H9 (cell line): ENCODE results near the gene SLC2A10. TPM values are rescaled to one million over a fixed set of nuclear protein-coding genes. Genes with fewer than 3 reads are reported as not detected.

Experiments
- DNase-seq: peaks from one replicate; pipeline ENCODE4 v3.0.0-alpha.2; 2017
- H2AFZ ChIP-seq: one replicate; pipeline ENCODE4 v1.6.1; 2013; ENCODE audit warnings: mild to moderate bottlenecking, low read length, control low read depth, moderate library complexity
- H2AK5ac ChIP-seq: 2 replicates; pipeline ENCODE4 v1.6.1; 2013; ENCODE audit warnings: low read length, control low read depth, mixed read lengths; ENCODE audit not compliant: insufficient read length
- H2BK120ac ChIP-seq: one replicate; pipeline ENCODE4 v1.6.1; 2013; ENCODE audit warnings: low read depth, mild to moderate bottlenecking, low read length, control low read depth, inconsistent platforms; ENCODE audit not compliant: poor library complexity, severe bottlenecking
- H2BK12ac ChIP-seq: 2 replicates; pipeline ENCODE4 v1.6.1; 2013; ENCODE audit warnings: low read length, control low read depth, mixed read lengths, low read depth; ENCODE audit not compliant: insufficient read length
- H2BK15ac ChIP-seq: 2 replicates; pipeline ENCODE4 v1.6.1; 2013; ENCODE audit warnings: low read depth, low read length, control low read depth
- H2BK20ac ChIP-seq: one replicate; pipeline ENCODE4 v1.6.1; 2013; ENCODE audit warnings: low read depth, mild to moderate bottlenecking, low read length, control low read depth, inconsistent platforms; ENCODE audit not compliant: poor library complexity, severe bottlenecking
- H2BK5ac ChIP-seq: 2 replicates; pipeline ENCODE4 v1.6.1; 2013; ENCODE audit warnings: low read length, control low read depth, mixed read lengths; ENCODE audit not compliant: insufficient read length
- H3K14ac ChIP-seq: 2 replicates; pipeline ENCODE4 v1.6.1; 2013; ENCODE audit warnings: low read length, control low read depth; ENCODE audit not compliant: insufficient read depth
- H3K18ac ChIP-seq: 2 replicates; pipeline ENCODE4 v1.6.1; 2013; ENCODE audit warnings: low read depth, mild to moderate bottlenecking, mixed read lengths, low read length, control low read depth; ENCODE audit not compliant: insufficient read length
- H3K23ac ChIP-seq: 2 replicates; pipeline ENCODE4 v1.6.1; 2013; ENCODE audit warnings: low read length, control low read depth, mixed read lengths, low read depth; ENCODE audit not compliant: insufficient read length
- H3K23me2 ChIP-seq: 2 replicates; pipeline ENCODE4 v1.6.1; 2013; ENCODE audit warnings: low read depth, mild to moderate bottlenecking, mixed read lengths, low read length, control low read depth; ENCODE audit not compliant: insufficient read length, poor library complexity, severe bottlenecking
- H3K27ac ChIP-seq: 2 replicates; pipeline ENCODE4 v1.5.1; 2013; ENCODE audit warnings: low read length, control low read depth, mixed read lengths, low read depth; ENCODE audit not compliant: insufficient read length
- H3K27me3 ChIP-seq: 2 replicates; pipeline ENCODE4 v1.6.1; 2013; ENCODE audit warnings: low read length, control low read depth, inconsistent platforms; ENCODE audit not compliant: insufficient read depth
- H3K4ac ChIP-seq: 2 replicates; pipeline ENCODE4 v1.6.1; 2013; ENCODE audit warnings: low read depth, mild to moderate bottlenecking, control low read depth, inconsistent platforms, low read length, moderate library complexity
- H3K4me1 ChIP-seq: 2 replicates; pipeline ENCODE4 v1.6.1; 2013; ENCODE audit warnings: low read length, control low read depth, inconsistent platforms; ENCODE audit not compliant: insufficient read depth
- H3K4me2 ChIP-seq: 2 replicates; pipeline ENCODE4 v1.6.1; 2013; ENCODE audit warnings: low read length, control low read depth, mixed read lengths; ENCODE audit not compliant: insufficient read length, insufficient read depth
- H3K56ac ChIP-seq: 2 replicates; pipeline ENCODE4 v1.6.1; 2013; ENCODE audit warnings: low read depth, mild to moderate bottlenecking, mixed read lengths, low read length, control low read depth; ENCODE audit not compliant: insufficient read length
- H3K79me1 ChIP-seq: 2 replicates; pipeline ENCODE4 v1.6.1; 2013; ENCODE audit warnings: low read depth, mild to moderate bottlenecking, moderate library complexity, low read length, control low read depth, inconsistent platforms; ENCODE audit not compliant: insufficient read depth, poor library complexity, severe bottlenecking
- H3K79me2 ChIP-seq: 2 replicates; pipeline ENCODE4 v1.6.1; 2013; ENCODE audit warnings: low read length, control low read depth, inconsistent platforms; ENCODE audit not compliant: insufficient read depth
- H3K9ac ChIP-seq: 2 replicates; pipeline ENCODE4 v1.6.1; 2013; ENCODE audit warnings: low read length, control low read depth, mixed read lengths; ENCODE audit not compliant: insufficient read length; ENCODE audit errors: extremely low read depth
- H3K9me3 ChIP-seq: one replicate; pipeline ENCODE4 v1.6.1; 2013; ENCODE audit warnings: low read depth, low read length, inconsistent platforms; ENCODE audit not compliant: control insufficient read depth
- H3T11ph ChIP-seq: one replicate; pipeline ENCODE4 v1.6.1; 2013; ENCODE audit warnings: mild to moderate bottlenecking, low read length, control low read depth, inconsistent platforms
- H4K20me1 ChIP-seq: one replicate; pipeline ENCODE4 v1.6.1; 2013; ENCODE audit not compliant: control insufficient read depth, insufficient read length, insufficient read depth
- H4K5ac ChIP-seq: 2 replicates; pipeline ENCODE4 v1.6.1; 2013; ENCODE audit warnings: low read depth, mild to moderate bottlenecking, mixed read lengths, low read length, control low read depth; ENCODE audit not compliant: insufficient read length
- H4K8ac ChIP-seq: replicated peaks from 2 replicates; pipeline ENCODE4 v1.6.1; 2013; ENCODE audit warnings: low read length, control low read depth, mixed read lengths, low read depth; ENCODE audit not compliant: insufficient read length
- H4K91ac ChIP-seq: 2 replicates; pipeline ENCODE4 v1.6.1; 2013; ENCODE audit warnings: low read depth, mild to moderate bottlenecking, moderate library complexity, mixed read lengths, low read length, control low read depth; ENCODE audit not compliant: insufficient read length
- H3K27ac Mint-ChIP-seq, 3 experiments: 2 replicates in 2 of 3; 3 replicates in 1 of 3; pipeline ENCODE4 v1.8.0; 2020 to 2021; ENCODE audit warnings: mixed read lengths in 3 of 3, mild to moderate bottlenecking in 1 of 3, moderate library complexity in 1 of 3
- H3K27me3 Mint-ChIP-seq: 2 replicates; pipeline ENCODE4 v1.8.0; 2021; ENCODE audit warnings: low read depth, mild to moderate bottlenecking, moderate library complexity, mixed read lengths
- H3K36me3 Mint-ChIP-seq, 3 experiments: 2 replicates in 2 of 3; 3 replicates in 1 of 3; pipeline ENCODE4 v1.8.0; 2020 to 2021; ENCODE audit warnings: low read depth in 3 of 3, mixed read lengths in 3 of 3; ENCODE audit not compliant: insufficient read depth in 1 of 3
- H3K4me1 Mint-ChIP-seq, 2 experiments: 2 replicates each; pipeline ENCODE4 v1.8.0; 2020; ENCODE audit warnings: mixed read lengths in 2 of 2
- H3K4me3 Mint-ChIP-seq, 2 experiments: 2 replicates in 1 of 2; 3 replicates in 1 of 2; pipeline ENCODE4 v1.8.0; 2020 to 2021; ENCODE audit warnings: mild to moderate bottlenecking in 2 of 2, mixed read lengths in 2 of 2, moderate library complexity in 1 of 2
- H3K9me3 Mint-ChIP-seq, 2 experiments: 2 replicates in 1 of 2; 3 replicates in 1 of 2; pipeline ENCODE4 v1.8.0; 2020; ENCODE audit warnings: mild to moderate bottlenecking in 2 of 2, mixed read lengths in 2 of 2, moderate library complexity in 1 of 2
- WGBS: extraction: QIAGEN DNeasy Blood & Tissue Kit; methylation state at CpG from one replicate; pipeline ENCODE4 v1.1.7; 2013; ENCODE audit warnings: missing lambda C conversion rate, low lambda C conversion rate, mixed read lengths; ENCODE audit not compliant: insufficient read length; ENCODE audit errors: extremely low coverage; 5-methylcytosine and 5-hydroxymethylcytosine counted together
- total RNA-seq: library from RNA; stranded (reverse); gene quantifications from 2 replicates; pipeline ENCODE4 v1.2.1, GENCODE V29; 2021
- TF ChIP-seq, protein P1 (sequence below): fragments of 200-600 bp; sonication (generic); conservative IDR thresholded peaks from 3 replicates; pipeline ENCODE4 v1.8.0; 2021; ENCODE audit warnings: antibody characterized with exemption, mild to moderate bottlenecking

The SLC2A10 gene
- total RNA-seq, 1 experiment from 2014 or later = 8.2 TPM

DNA sequence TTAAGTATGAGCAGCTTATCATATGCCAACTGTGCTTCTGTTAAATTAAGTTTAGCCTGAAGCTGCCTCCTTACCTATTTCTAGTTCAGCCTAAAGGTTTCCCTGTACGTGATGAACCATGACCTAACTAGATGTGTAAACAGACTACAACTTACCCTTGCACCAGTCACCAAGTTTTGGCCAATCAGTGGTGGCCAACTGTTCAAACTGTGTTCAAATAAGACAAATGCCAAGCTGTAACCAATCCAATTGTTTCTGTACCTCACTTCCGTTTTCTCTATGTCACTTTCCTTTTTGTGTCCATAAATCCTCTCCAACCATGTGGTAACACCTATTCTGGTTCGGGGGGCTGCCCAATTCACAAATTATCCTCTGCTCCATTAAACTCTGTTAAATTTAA, 6.0 kb upstream of the SLC2A10 start:
- H3K9ac ChIP-seq = no peak overlapping the region
- H3K79me2 ChIP-seq = no peaks in the 10 kb centered on the region
- Mint-ChIP-seq H3K36me3 (peaks cover 3 to 17% (median 4%) of the 10 kb centered on the region in 3 experiments; a peak in 6 of 7 replicates), H3K4me1 (peaks cover 46 to 59% of the 10 kb centered on the region in 2 experiments), H3K27me3 (no peaks in the 10 kb centered on the region), H3K27ac (no peak overlapping the region), H3K9me3 (peaks cover 11 to 22% of the 10 kb centered on the region in 2 experiments), H3K4me3 (no peak overlapping the region)
- H3K4ac ChIP-seq = no peak overlapping the region
- no peaks in the 10 kb centered on the region for H3K79me1 ChIP-seq
- no peak overlapping the region for H2BK120ac ChIP-seq
- no peak overlapping the region for H3T11ph ChIP-seq
- no peak overlapping the region for H4K8ac ChIP-seq
- WGBS = no CpG with 5 or more reads among the region's 3 CpGs
- H3K23me2 ChIP-seq = no peaks in the 10 kb centered on the region
- no peak overlapping the region for H3K27ac ChIP-seq
- H3K56ac ChIP-seq = no peak overlapping the region
- no peak overlapping the region for H2BK12ac ChIP-seq
- H2BK5ac ChIP-seq = no peak overlapping the region
- no peak overlapping the region for H2AFZ ChIP-seq
- H2BK15ac ChIP-seq = no peak overlapping the region
- no peak overlapping the region for H3K14ac ChIP-seq
- H3K4me2 ChIP-seq = no peak overlapping the region
- H4K20me1 ChIP-seq = no peaks in the 10 kb centered on the region
- H3K9me3 ChIP-seq = peaks cover 6% of the 10 kb centered on the region
- no peak overlapping the region for H4K5ac ChIP-seq
- TF ChIP-seq, protein P1, sequence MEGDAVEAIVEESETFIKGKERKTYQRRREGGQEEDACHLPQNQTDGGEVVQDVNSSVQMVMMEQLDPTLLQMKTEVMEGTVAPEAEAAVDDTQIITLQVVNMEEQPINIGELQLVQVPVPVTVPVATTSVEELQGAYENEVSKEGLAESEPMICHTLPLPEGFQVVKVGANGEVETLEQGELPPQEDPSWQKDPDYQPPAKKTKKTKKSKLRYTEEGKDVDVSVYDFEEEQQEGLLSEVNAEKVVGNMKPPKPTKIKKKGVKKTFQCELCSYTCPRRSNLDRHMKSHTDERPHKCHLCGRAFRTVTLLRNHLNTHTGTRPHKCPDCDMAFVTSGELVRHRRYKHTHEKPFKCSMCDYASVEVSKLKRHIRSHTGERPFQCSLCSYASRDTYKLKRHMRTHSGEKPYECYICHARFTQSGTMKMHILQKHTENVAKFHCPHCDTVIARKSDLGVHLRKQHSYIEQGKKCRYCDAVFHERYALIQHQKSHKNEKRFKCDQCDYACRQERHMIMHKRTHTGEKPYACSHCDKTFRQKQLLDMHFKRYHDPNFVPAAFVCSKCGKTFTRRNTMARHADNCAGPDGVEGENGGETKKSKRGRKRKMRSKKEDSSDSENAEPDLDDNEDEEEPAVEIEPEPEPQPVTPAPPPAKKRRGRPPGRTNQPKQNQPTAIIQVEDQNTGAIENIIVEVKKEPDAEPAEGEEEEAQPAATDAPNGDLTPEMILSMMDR = no peak
- no peak overlapping the region for H3K18ac ChIP-seq
- H3K27me3 ChIP-seq = no peaks in the 10 kb centered on the region
- H3K23ac ChIP-seq = no peak overlapping the region
- no peak overlapping the region for H4K91ac ChIP-seq
- no peaks in the 10 kb centered on the region; the same call in 1 of the 2 replicates for H3K4me1 ChIP-seq
- no peak overlapping the region for H2BK20ac ChIP-seq
- H2AK5ac ChIP-seq = no peak overlapping the region
- no peak for DNase-seq
